ENCODE results near the gene MOB1A.

The MOB1A gene

GRCh38 chr2:74119339-74119738 is 59.3 kb downstream of the MOB1A start:
- Mint-ChIP-seq H3K27ac (no peak overlapping the region), H3K4me3 (peak overlapping the region; percentile 87), H3K9me3 (peaks cover 21% of the 10 kb centered on the region), H3K4me1 (ENCODE audit: low read depth) (peaks cover 9% of the 10 kb centered on the region), H3K27me3 (no peaks in the 10 kb centered on the region), H3K36me3 (ENCODE audit: low read depth) (peaks cover 21% of the 10 kb centered on the region)
- DNase-seq: no peak

GRCh38 chr2:74111380-74111779 is 67.3 kb downstream of the MOB1A start:
- peaks cover 3% of the 10 kb centered on the region for H3K4me1 Mint-ChIP-seq (ENCODE audit: low read depth)
- H3K27ac Mint-ChIP-seq: no peak overlapping the region
- DNase-seq: no peak
- H3K9me3 Mint-ChIP-seq: no peaks in the 10 kb centered on the region
- H3K36me3 Mint-ChIP-seq (ENCODE audit: low read depth): peaks cover 2% of the 10 kb centered on the region
- no peaks in the 10 kb centered on the region for H3K27me3 Mint-ChIP-seq
- H3K4me3 Mint-ChIP-seq: no peak overlapping the region

GRCh38 chr2:74110537-74110936 is 68.1 kb downstream of the MOB1A start:
- no peak for DNase-seq
- peaks cover 3% of the 10 kb centered on the region for H3K4me1 Mint-ChIP-seq (ENCODE audit: low read depth)
- no peak overlapping the region for H3K4me3 Mint-ChIP-seq
- no peaks in the 10 kb centered on the region for H3K9me3 Mint-ChIP-seq
- H3K27ac Mint-ChIP-seq: no peak overlapping the region
- no peaks in the 10 kb centered on the region for H3K27me3 Mint-ChIP-seq
- peaks cover 2% of the 10 kb centered on the region for H3K36me3 Mint-ChIP-seq (ENCODE audit: low read depth)

DNA sequence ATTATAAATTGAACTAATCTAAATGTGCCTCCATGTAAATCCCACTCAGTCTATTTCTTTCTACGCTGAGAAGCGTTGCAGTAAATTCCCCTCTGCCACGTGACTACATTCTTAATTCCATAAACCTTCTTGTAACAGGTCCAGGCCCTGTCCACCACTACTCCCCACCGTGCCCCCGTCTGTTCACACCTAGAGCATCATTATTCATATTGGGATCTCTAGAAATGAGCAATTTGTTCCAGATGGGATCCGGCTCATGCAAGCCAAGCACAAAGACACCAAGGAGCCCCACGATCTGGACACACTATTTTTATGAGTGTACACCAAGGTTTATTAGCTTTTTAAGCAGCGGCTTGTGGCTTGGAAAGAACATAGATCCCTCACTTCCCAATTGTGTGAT is 69.1 kb downstream of the MOB1A start:
- peaks cover 3% of the 10 kb centered on the region for H3K4me1 Mint-ChIP-seq (ENCODE audit: low read depth)
- H3K4me3 Mint-ChIP-seq: no peak overlapping the region
- no peaks in the 10 kb centered on the region for H3K27me3 Mint-ChIP-seq
- no peak for DNase-seq
- H3K36me3 Mint-ChIP-seq (ENCODE audit: low read depth): peaks cover 12% of the 10 kb centered on the region
- no peaks in the 10 kb centered on the region for H3K9me3 Mint-ChIP-seq
- H3K27ac Mint-ChIP-seq: no peak overlapping the region

- no peak for DNase-seq
- H3K27me3 Mint-ChIP-seq: no peaks in the 10 kb centered on the region
- H3K27ac Mint-ChIP-seq: no peak overlapping the region
- no peak overlapping the region for H3K4me3 Mint-ChIP-seq
- peaks cover 34% of the 10 kb centered on the region for H3K36me3 Mint-ChIP-seq (ENCODE audit: low read depth)
- H3K4me1 Mint-ChIP-seq (ENCODE audit: low read depth): peaks cover 3% of the 10 kb centered on the region
- no peaks in the 10 kb centered on the region for H3K9me3 Mint-ChIP-seq
Observed at GRCh38 chr2:74107071-74107470, 71.6 kb downstream of the MOB1A start.

DNA sequence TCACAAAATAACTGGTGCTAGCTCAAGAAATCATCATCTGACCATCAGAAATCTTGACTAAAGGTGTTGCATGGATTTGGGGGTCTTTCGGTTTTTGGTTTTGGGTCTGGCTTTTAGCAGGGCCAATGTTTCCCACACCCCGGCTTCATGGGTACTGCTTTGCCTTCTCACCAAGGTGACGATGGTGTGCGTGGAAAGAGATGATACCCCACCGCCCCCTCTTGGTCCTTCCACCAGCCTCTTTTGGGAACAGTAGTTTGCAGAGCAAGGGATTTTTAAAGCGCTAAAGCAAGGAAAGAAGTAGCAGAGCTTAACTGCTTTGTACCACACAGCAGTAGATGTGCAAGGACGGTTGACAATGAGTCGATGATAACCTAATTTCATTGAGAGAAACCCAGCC is 73.3 kb downstream of the MOB1A start:
- Mint-ChIP-seq H3K4me1 (ENCODE audit: low read depth) (peaks cover 3% of the 10 kb centered on the region), H3K27me3 (no peaks in the 10 kb centered on the region), H3K27ac (peak overlapping the region; percentile 29), H3K4me3 (no peak overlapping the region), H3K9me3 (no peaks in the 10 kb centered on the region), H3K36me3 (ENCODE audit: low read depth) (peaks cover 50% of the 10 kb centered on the region)
- no peak for DNase-seq

- no peak overlapping the region for H3K4me3 Mint-ChIP-seq
- no peaks in the 10 kb centered on the region for H3K9me3 Mint-ChIP-seq
- H3K36me3 Mint-ChIP-seq (ENCODE audit: low read depth): peaks cover 56% of the 10 kb centered on the region
- H3K27ac Mint-ChIP-seq: no peak overlapping the region
- DNase-seq: no peak
- H3K27me3 Mint-ChIP-seq: no peaks in the 10 kb centered on the region
- peaks cover 3% of the 10 kb centered on the region for H3K4me1 Mint-ChIP-seq (ENCODE audit: low read depth)
Observed at GRCh38 chr2:74104839-74105238, 73.8 kb downstream of the MOB1A start.

GRCh38 chr2:74103763-74104162 is 74.9 kb downstream of the MOB1A start:
- Mint-ChIP-seq H3K4me3 (no peak overlapping the region), H3K36me3 (ENCODE audit: low read depth) (peaks cover 65% of the 10 kb centered on the region), H3K4me1 (ENCODE audit: low read depth) (no peaks in the 10 kb centered on the region), H3K27ac (no peak overlapping the region), H3K9me3 (no peaks in the 10 kb centered on the region), H3K27me3 (no peaks in the 10 kb centered on the region)
- no peak for DNase-seq
